Loucy (cell line): ENCODE results near the gene AP3B2.
A peak's percentile ranks its signal among the peaks of the same experiment; 100 is the strongest.

Experiments
- H2AFZ ChIP-seq: fragments of 200-600 bp; sonication (generic); 2 replicates; pipeline ENCODE4 v1.6.0; 2016; ENCODE audit warnings: antibody characterized with exemption, mild to moderate bottlenecking, low read length, moderate library complexity
- H3F3A ChIP-seq: fragments of 200-600 bp; 2 replicates; pipeline ENCODE4 v1.6.0; 2016; ENCODE audit warnings: antibody characterized with exemption, low read depth, mild to moderate bottlenecking
- H3K27me3 ChIP-seq: fragments of 200-600 bp; sonication (generic); 2 replicates; pipeline ENCODE4 v1.6.1; 2014; ENCODE audit warnings: low read length, mild to moderate bottlenecking; ENCODE audit not compliant: insufficient read depth, poor library complexity, severe bottlenecking
- H3K36me3 ChIP-seq: fragments of 200-600 bp; sonication (generic); 2 replicates; pipeline ENCODE4 v1.6.1; 2016; ENCODE audit warnings: low read length; ENCODE audit not compliant: insufficient read depth
- H3K4me1 ChIP-seq: fragments of 200-600 bp; sonication (generic); 2 replicates; pipeline ENCODE4 v1.5.1; 2014; ENCODE audit warnings: low read length, mild to moderate bottlenecking; ENCODE audit not compliant: insufficient read depth, poor library complexity, severe bottlenecking
- H3K4me2 ChIP-seq: fragments of 200-600 bp; sonication (generic); 2 replicates; pipeline ENCODE4 v1.6.0; 2014; ENCODE audit warnings: antibody characterized with exemption, low read length, low read depth, mild to moderate bottlenecking; ENCODE audit not compliant: poor library complexity, severe bottlenecking
- H3K4me3 ChIP-seq: fragments of 200-600 bp; sonication (generic); 2 replicates; pipeline ENCODE4 v1.5.1; 2014; ENCODE audit warnings: low read length, mild to moderate bottlenecking, mixed read lengths; ENCODE audit not compliant: poor library complexity, severe bottlenecking
- H3K79me2 ChIP-seq: fragments of 200-600 bp; sonication (generic); 2 replicates; pipeline ENCODE4 v1.6.1; 2014; ENCODE audit warnings: low read length; ENCODE audit not compliant: insufficient read depth
- H3K9ac ChIP-seq: fragments of 200-600 bp; sonication (generic); 2 replicates; pipeline ENCODE4 v1.6.0; 2014; ENCODE audit warnings: mild to moderate bottlenecking, low read depth, low read length, moderate library complexity; ENCODE audit not compliant: poor library complexity, severe bottlenecking
- H3K9me2 ChIP-seq: fragments of 200-600 bp; sonication (generic); replicated peaks from 2 replicates; pipeline ENCODE4 v1.6.1; 2016; ENCODE audit warnings: low read depth, low read length, mixed read lengths
- H3K9me3 ChIP-seq: fragments of 200-600 bp; sonication (generic); 2 replicates; pipeline ENCODE4 v1.6.1; 2014; ENCODE audit warnings: mild to moderate bottlenecking, antibody characterized with exemption, low read length, low read depth; ENCODE audit not compliant: insufficient read depth
- H4K20me1 ChIP-seq: fragments of 200-600 bp; sonication (generic); 2 replicates; pipeline ENCODE4 v1.6.0; 2014; ENCODE audit warnings: antibody characterized with exemption, low read length, mild to moderate bottlenecking; ENCODE audit not compliant: insufficient read depth, poor library complexity, severe bottlenecking
- CTCF ChIP-seq: fragments of 200-600 bp; sonication (generic); conservative IDR thresholded peaks from 2 replicates; pipeline ENCODE4 v1.5.1; 2014; ENCODE audit warnings: mild to moderate bottlenecking, antibody characterized with exemption, low read length
- EZH2phosphoT487 ChIP-seq: fragments of 200-600 bp; IDR thresholded peaks from 2 replicates; pipeline ENCODE4 v1.6.1; 2018; ENCODE audit warnings: antibody characterized with exemption, mild to moderate bottlenecking, moderate library complexity, borderline replicate concordance

Gene AP3B2

GRCh38 chr15:82709421-82710207 is at the start of gene AP3B2:
AP3B2 (minus strand) TSS chr15:82709875; CDS start chr15:82709706, 169 bp downstream.
- no peak within 1 kb of the TSS for H3K4me3 ChIP-seq
- no peak within 1 kb of the TSS for H3K4me2 ChIP-seq
- H2AFZ ChIP-seq, result no peak within 1 kb of the TSS
- no peaks in the 10 kb centered on the region for H3K9me3 ChIP-seq
- no peaks in the 10 kb centered on the region for H3K27me3 ChIP-seq
- no peaks in the 10 kb centered on the region for H4K20me1 ChIP-seq
- H3K9ac ChIP-seq, result no peak within 1 kb of the TSS
- H3K4me1 ChIP-seq, result no peaks in the 10 kb centered on the region
- H3F3A ChIP-seq, result no peaks in the 10 kb centered on the region
- no peaks in the 10 kb centered on the region for H3K9me2 ChIP-seq
- H3K36me3 ChIP-seq, result no peaks in the 10 kb centered on the region
- no peaks in the 10 kb centered on the region for H3K79me2 ChIP-seq
- TF ChIP-seq EZH2phosphoT487 (no peak), CTCF (no peak)

GRCh38 chr15:82751308-82751707 is 41.6 kb upstream of the AP3B2 start:
- H3K79me2 ChIP-seq, result peaks cover 62% of the 10 kb centered on the region
- H3K36me3 ChIP-seq, result peaks cover 21% of the 10 kb centered on the region; the same call in 1 of the 2 replicates

GRCh38 chr15:82750831-82751180 is 41.1 kb upstream of the AP3B2 start:
- peaks cover 42% of the 10 kb centered on the region for H3K4me1 ChIP-seq
- peaks cover 57% of the 10 kb centered on the region for H3K79me2 ChIP-seq
- H3K9ac ChIP-seq, result peak overlapping the region; percentile 91
- H3K9me2 ChIP-seq, result no peaks in the 10 kb centered on the region
- H3K27me3 ChIP-seq, result no peaks in the 10 kb centered on the region
- H4K20me1 ChIP-seq, result peaks cover 19% of the 10 kb centered on the region
- H3K4me3 ChIP-seq, result peak overlapping the region; percentile 91
- peak overlapping the region; percentile 97 for H3K4me2 ChIP-seq
- H3K9me3 ChIP-seq, result no peaks in the 10 kb centered on the region
- no peak for TF ChIP-seq EZH2phosphoT487
- TF ChIP-seq CTCF, result peak; percentile 12; the same call in 1 of the 2 replicates
- no peaks in the 10 kb centered on the region for H3F3A ChIP-seq
- H3K36me3 ChIP-seq, result peaks cover 16% of the 10 kb centered on the region; the same call in 1 of the 2 replicates
- peak overlapping the region; percentile 95 for H2AFZ ChIP-seq

More at GRCh38 chr15:82751308-82751707, 41.6 kb upstream of the AP3B2 start:
- H3K4me2 ChIP-seq, result peak overlapping the region; percentile 97
- H3K9me3 ChIP-seq, result no peaks in the 10 kb centered on the region
- TF ChIP-seq EZH2phosphoT487 (no peak), CTCF (no peak)
- H4K20me1 ChIP-seq, result peaks cover 19% of the 10 kb centered on the region
- no peaks in the 10 kb centered on the region for H3K9me2 ChIP-seq
- no peak overlapping the region for H2AFZ ChIP-seq
- H3K4me1 ChIP-seq, result peaks cover 47% of the 10 kb centered on the region
- no peaks in the 10 kb centered on the region for H3K27me3 ChIP-seq
- H3K9ac ChIP-seq, result peak overlapping the region; percentile 91
- H3K4me3 ChIP-seq, result peak overlapping the region; percentile 91
- H3F3A ChIP-seq, result no peaks in the 10 kb centered on the region
